Epithelial cell of alveolus of lung (primary cell): ENCODE results near the gene KIRREL2. TPM values are rescaled to one million over a fixed set of nuclear protein-coding genes. Genes with fewer than 3 reads are reported as not detected.

Experiments used
- total RNA-seq: library from RNA; depleted of rRNA; stranded (reverse); fragments of >200 nt; gene quantifications from 2 replicates; pipeline ENCODE4 v1.2.1, GENCODE V29; 2015

KIRREL2 gene
- 0.13 TPM in 1 of 2 replicates, not detected in the other for total RNA-seq

GRCh38 chr19:35856546-35857149, at the start of gene KIRREL2:
TSS of gene KIRREL2 (plus strand) at chr19:35856911. CDS start at chr19:35857120, 209 bp downstream.

DNA sequence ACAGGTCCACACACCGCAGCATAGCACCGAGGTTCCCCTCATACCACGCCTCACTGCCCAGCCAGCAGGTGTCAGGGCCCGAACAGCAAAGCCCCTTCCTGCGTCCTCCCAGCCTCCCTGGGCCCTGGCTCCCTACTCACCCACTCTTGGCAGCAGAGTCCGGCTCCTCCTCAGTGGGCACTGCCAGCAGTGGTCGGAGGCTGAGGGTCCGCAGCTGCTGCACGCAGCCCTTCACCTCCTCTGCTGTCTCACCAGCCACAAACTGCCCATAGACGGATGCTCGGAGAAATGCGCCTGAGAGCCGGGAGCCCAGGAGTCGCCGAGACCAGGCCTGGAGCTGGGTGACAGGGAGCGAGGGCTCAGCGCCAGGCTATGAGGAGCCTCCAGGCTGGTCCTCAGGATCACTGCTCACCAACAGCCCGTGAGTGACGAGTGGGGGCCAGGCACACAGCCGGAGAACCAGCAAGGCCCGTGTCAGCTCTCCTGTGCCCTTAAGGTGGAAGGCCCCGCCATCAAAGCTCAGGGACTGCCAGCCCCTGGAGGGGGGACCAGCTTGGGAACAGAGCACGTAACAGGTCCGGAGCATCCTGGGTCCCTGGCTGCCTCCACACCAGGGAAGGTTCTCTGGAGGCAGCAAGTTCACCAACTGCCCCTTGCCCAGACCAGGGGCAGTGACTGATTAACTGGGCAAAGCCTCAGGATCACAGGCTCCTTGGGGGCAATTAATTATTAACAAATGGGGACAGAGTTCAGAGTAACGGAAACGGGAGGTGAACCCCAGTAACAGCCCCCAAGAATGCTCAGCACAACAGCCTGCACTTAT, 44.3 kb upstream of the KIRREL2 start, which contains the start of gene PRODH2:
PRODH2 (minus strand) TSS at position 626 of the 823 bp plus-strand sequence; CDS start at position 586, 40 bp downstream.

DNA sequence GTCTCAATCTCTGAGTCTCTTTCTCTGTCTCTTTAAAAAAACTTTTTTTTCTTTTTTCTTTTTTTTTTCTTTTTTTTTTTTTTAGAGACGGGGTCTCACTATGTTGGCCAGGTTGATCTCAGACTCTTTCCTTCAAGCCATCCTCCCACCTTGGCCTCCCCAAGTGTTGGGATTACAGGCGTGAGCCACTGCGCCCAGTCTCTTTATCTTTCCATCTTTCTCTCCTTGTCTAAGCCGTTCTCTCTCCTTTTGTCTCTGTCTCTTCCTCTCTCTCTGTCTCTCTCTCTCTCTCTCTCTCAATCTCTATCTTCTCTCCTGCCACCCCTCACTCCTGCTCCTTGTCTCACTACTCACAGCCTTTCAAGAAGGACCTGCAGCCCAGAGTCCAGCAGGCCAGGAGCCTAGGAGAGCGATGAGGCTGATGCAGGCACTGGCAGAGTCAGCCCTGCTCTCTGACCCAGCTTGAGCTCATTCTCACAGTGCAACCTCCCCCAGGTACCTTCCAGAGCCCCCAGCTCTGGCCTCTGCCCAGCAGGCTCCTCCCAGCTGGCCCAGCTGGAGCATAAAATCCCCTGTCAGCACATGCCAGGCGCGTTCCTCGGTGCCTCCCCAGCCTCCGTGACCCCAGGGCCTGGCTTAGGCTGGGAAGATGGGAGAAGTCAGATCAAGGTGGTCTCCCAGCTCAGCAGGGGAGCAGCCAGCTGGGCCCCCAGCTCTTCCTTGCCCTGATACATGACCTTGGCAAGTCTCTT, 4.5 kb upstream of the KIRREL2 start, which contains the start of gene NPHS1:
NPHS1 (minus strand) TSS at position 476 of the 752 bp plus-strand sequence. CDS start 667 bp downstream, outside the sequence.

DNA sequence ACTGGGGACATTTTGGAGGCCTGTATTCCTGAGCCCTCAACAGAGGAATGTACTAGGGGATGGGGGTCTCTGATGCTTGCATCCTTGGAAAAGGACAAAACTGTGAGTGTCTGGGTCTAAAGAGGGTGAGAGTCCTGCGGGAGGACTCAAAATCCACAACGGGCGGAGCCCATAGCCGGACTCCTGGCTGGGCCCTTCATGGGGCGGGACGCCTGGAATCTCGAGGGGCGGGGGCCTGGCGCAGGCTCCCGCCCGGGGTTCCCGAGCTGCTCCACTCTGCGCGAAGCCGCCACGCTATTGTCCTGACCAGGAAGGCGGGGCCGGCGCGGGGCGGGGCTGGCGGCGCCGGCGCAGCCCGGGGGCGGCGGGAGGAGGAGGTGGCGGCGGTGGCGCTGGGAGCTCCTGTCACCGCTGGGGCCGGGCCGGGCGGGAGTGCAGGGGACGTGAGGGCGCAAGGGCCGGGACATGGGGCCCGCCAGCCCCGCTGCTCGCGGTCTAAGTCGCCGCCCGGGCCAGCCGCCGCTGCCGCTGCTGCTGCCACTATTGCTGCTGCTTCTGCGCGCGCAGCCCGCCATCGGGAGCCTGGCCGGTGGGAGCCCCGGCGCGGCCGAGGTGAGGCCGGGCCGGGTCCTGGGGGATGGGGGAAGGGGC, 11.6 kb downstream of the KIRREL2 start, which contains the start of gene APLP1:
APLP1 (plus strand) TSS at position 403 of the 651 bp plus-strand sequence; CDS start at position 466, 63 bp downstream.

GRCh38 chr19:35901854-35902661, 45.3 kb downstream of the KIRREL2 start, which contains the start of gene HCST:
TSS of gene HCST (plus strand) at chr19:35902529. CDS start at chr19:35902594, 65 bp downstream.

DNA sequence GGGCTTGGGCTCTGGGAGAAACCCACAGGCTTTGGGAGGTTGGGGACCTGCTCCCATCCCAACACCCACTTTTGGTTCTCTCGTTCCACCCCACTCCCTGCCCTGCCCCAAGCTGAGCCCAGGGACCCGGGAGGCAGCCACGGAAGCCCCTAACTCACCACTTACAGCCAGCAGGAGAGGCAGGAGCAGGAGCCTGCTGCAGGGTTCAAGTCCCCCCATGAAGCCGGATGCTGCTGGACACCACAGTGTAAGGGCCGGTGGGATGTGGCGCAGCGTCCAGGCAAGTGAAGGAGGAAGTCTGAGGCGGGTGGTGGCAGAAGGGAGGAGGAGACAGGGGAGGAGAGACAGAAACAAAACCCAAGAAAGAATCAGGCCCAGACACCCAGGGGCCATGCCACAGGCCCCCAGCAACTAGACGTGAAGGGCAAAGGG, 51.3 kb downstream of the KIRREL2 start, which contains the start of gene TYROBP:
TYROBP (minus strand) TSS at position 286 of the 432 bp plus-strand sequence; CDS start at position 219, 67 bp downstream.

Other genes with a start within 250 kb of the KIRREL2 start
- 6.6 and 10.5 TPM in 2 replicates for gene HAUS5, start 244.2 kb upstream of the KIRREL2 start, total RNA-seq
- gene RBM42, start 227.9 kb upstream of the KIRREL2 start, total RNA-seq = 93.3 and 101 TPM in 2 replicates
- 0.78 TPM in 1 of 2 replicates, not detected in the other for gene ETV2, start 215.2 kb upstream of the KIRREL2 start, total RNA-seq
- 500 and 902 TPM in 2 replicates for gene COX6B1, start 208.6 kb upstream of the KIRREL2 start, total RNA-seq
- gene UPK1A, start 190.4 kb upstream of the KIRREL2 start, total RNA-seq = not detected in 2 replicates
- gene ZBTB32, start 152.4 kb upstream of the KIRREL2 start, total RNA-seq = not detected in 2 replicates
- gene KMT2B, start 138.9 kb upstream of the KIRREL2 start, total RNA-seq = 8.0 and 14.4 TPM in 2 replicates
- gene IGFLR1, start 114.5 kb upstream of the KIRREL2 start, total RNA-seq = 6.9 and 15.9 TPM in 2 replicates
- gene U2AF1L4, start 111.5 kb upstream of the KIRREL2 start, total RNA-seq = 6.9 and 9.3 TPM in 2 replicates
- gene PSENEN, start 111.3 kb upstream of the KIRREL2 start, total RNA-seq = 43.2 TPM in 2 replicates
- 15.9 and 20.7 TPM in 2 replicates for gene LIN37, start 108.3 kb upstream of the KIRREL2 start, total RNA-seq
- gene HSPB6, start 99.9 kb upstream of the KIRREL2 start, total RNA-seq = 11.1 and 66.8 TPM in 2 replicates
- 12.4 and 18.0 TPM in 2 replicates for gene PROSER3, start 98.7 kb upstream of the KIRREL2 start, total RNA-seq
- 2.2 and 3.2 TPM in 2 replicates for gene ARHGAP33, start 81.3 kb upstream of the KIRREL2 start, total RNA-seq
- gene PRODH2, start 44.1 kb upstream of the KIRREL2 start, total RNA-seq = not detected in 2 replicates
- not detected in 2 replicates for gene NPHS1, start 4.4 kb upstream of the KIRREL2 start, total RNA-seq
- 12.8 and 17.3 TPM in 2 replicates for gene APLP1, start 11.7 kb downstream of the KIRREL2 start, total RNA-seq
- 2.6 and 3.7 TPM in 2 replicates for gene NFKBID, start 43.6 kb downstream of the KIRREL2 start, total RNA-seq
- gene HCST, start 45.6 kb downstream of the KIRREL2 start, total RNA-seq = not detected in 2 replicates
- not detected in 2 replicates for gene TYROBP, start 51.4 kb downstream of the KIRREL2 start, total RNA-seq
- 8.5 and 13.9 TPM in 2 replicates for gene LRFN3, start 79.5 kb downstream of the KIRREL2 start, total RNA-seq
- gene SDHAF1, start 138.3 kb downstream of the KIRREL2 start, total RNA-seq = 35.6 and 42.5 TPM in 2 replicates
- gene SYNE4, start 151.9 kb downstream of the KIRREL2 start, total RNA-seq = 0.08 and 1.2 TPM in 2 replicates
- gene ALKBH6, start 157.3 kb downstream of the KIRREL2 start, total RNA-seq = 38.8 and 39.5 TPM in 2 replicates
- 14.1 and 36.4 TPM in 2 replicates for gene CLIP3, start 176.0 kb downstream of the KIRREL2 start, total RNA-seq
- gene THAP8, start 197.4 kb downstream of the KIRREL2 start, total RNA-seq = 5.3 and 7.9 TPM in 2 replicates
- 1.0 and 5.0 TPM in 2 replicates for gene WDR62, start 198.0 kb downstream of the KIRREL2 start, total RNA-seq